NT2/D1 (cell line): Measurements from ENCODE around the gene ERBB4.

Experiments
- SUZ12 ChIP-seq: IDR thresholded peaks from 2 replicates; pipeline ENCODE4 v1.6.1; 2011; ENCODE audit not compliant: insufficient read length, insufficient read depth; ENCODE audit errors: extremely low read depth
- YY1 ChIP-seq: IDR thresholded peaks from 2 replicates; pipeline ENCODE4 v1.6.1; 2011; ENCODE audit not compliant: insufficient read length, insufficient read depth
- ZNF274 ChIP-seq: IDR thresholded peaks from 2 replicates; pipeline ENCODE4 v1.6.1; 2011; ENCODE audit warnings: mild to moderate bottlenecking, low read depth, low read length

- TF ChIP-seq ZNF274 (no peak), SUZ12 (no peak), YY1 (no peak)
These were observed 1065.5 kb downstream of the ERBB4 start for GRCh38 chr2:211473116-211473515.
